Fibroblast of skin of back (primary cell): ENCODE results near the gene TKTL1.
"Not testable (repeated sequence)": the region's sequence is repeated elsewhere in the genome, so short reads cannot be mapped to it uniquely, and the experiment has no call there.

Experiments
- DNase-seq: peaks from one replicate; pipeline ENCODE4 v3.0.0-alpha.2; 2013

The TKTL1 gene

GRCh38 chrX:154343620-154344019, 48.0 kb downstream of the TKTL1 start:
- DNase-seq, result not testable (repeated sequence)

GRCh38 chrX:154348114-154348531, 52.5 kb downstream of the TKTL1 start:
- DNase-seq, result peak; percentile 38

GRCh38 chrX:154348646-154349358, 53.2 kb downstream of the TKTL1 start:
- DNase-seq, result peak; percentile 13

- peak; percentile 8 for DNase-seq
These were observed 53.9 kb downstream of the TKTL1 start for GRCh38 chrX:154349359-154349935.

- peak; percentile 5 for DNase-seq
These were observed 54.4 kb downstream of the TKTL1 start for GRCh38 chrX:154349979-154350378.

- DNase-seq, result peak; percentile 7
These were observed 55.0 kb downstream of the TKTL1 start for GRCh38 chrX:154350429-154351182.

GRCh38 chrX:154351183-154352011, 55.8 kb downstream of the TKTL1 start:
- DNase-seq, result peak; percentile 1

GRCh38 chrX:154352012-154352401, 56.4 kb downstream of the TKTL1 start:
- DNase-seq, result no peak

- peak; percentile 0 for DNase-seq
These were observed 56.9 kb downstream of the TKTL1 start for GRCh38 chrX:154352466-154352865.

- DNase-seq, result peak; percentile 0
These were observed 57.7 kb downstream of the TKTL1 start for GRCh38 chrX:154353172-154353843.

GRCh38 chrX:154354013-154354412, 58.4 kb downstream of the TKTL1 start:
- DNase-seq, result no peak

- no peak for DNase-seq
These were observed 58.9 kb downstream of the TKTL1 start for GRCh38 chrX:154354516-154354915.

- DNase-seq, result no peak
These were observed 59.6 kb downstream of the TKTL1 start for GRCh38 chrX:154355094-154355775.

GRCh38 chrX:154355776-154356140, 60.2 kb downstream of the TKTL1 start:
- no peak for DNase-seq

GRCh38 chrX:154356596-154356995, 61.0 kb downstream of the TKTL1 start:
- DNase-seq, result no peak

- no peak for DNase-seq
These were observed 61.6 kb downstream of the TKTL1 start for GRCh38 chrX:154357205-154357604.

GRCh38 chrX:154358011-154358410, 62.4 kb downstream of the TKTL1 start:
- DNase-seq, result no peak

- no peak for DNase-seq
These were observed 63.2 kb downstream of the TKTL1 start for GRCh38 chrX:154358829-154359228.

GRCh38 chrX:154359362-154360154, 64.0 kb downstream of the TKTL1 start:
- no peak for DNase-seq

- no peak for DNase-seq
These were observed 64.6 kb downstream of the TKTL1 start for GRCh38 chrX:154360155-154360713.
